Liver (tissue), 3 donors: ENCODE measurements around the gene SLC15A5.

Experiments used
- EGR1 ChIP-seq, 2 donors: IDR thresholded peaks; 2 replicates each; pipeline ENCODE4 v1.6.1; 2016 to 2018; ENCODE audit warnings: antibody characterized with exemption in 2 of 2, low read depth in 2 of 2
- GABPA ChIP-seq, 2 donors: IDR thresholded peaks in 1 of 2; conservative IDR thresholded peaks in 1 of 2; 2 replicates each; pipeline ENCODE4 v1.6.1; 2016; ENCODE audit warnings: antibody characterized with exemption in 2 of 2, mild to moderate bottlenecking in 1 of 2, moderate library complexity in 1 of 2
- HNF4A ChIP-seq, 2 donors: conservative IDR thresholded peaks; 2 replicates each; pipeline ENCODE4 v1.6.1; 2016; ENCODE audit warnings: antibody characterized with exemption in 2 of 2, mild to moderate bottlenecking in 2 of 2
- JUND ChIP-seq, 2 donors: IDR thresholded peaks; 2 replicates each; pipeline ENCODE4 v1.6.1; 2016; ENCODE audit warnings: antibody characterized with exemption in 2 of 2
- RAD21 ChIP-seq, 2 donors: IDR thresholded peaks; 2 replicates each; pipeline ENCODE4 v1.6.1; 2016; ENCODE audit warnings: antibody characterized with exemption in 2 of 2, mild to moderate bottlenecking in 2 of 2
- REST ChIP-seq: IDR thresholded peaks from 2 replicates; pipeline ENCODE4 v1.6.1; 2016; ENCODE audit warnings: antibody characterized with exemption, mild to moderate bottlenecking
- SP1 ChIP-seq: IDR thresholded peaks from 2 replicates; pipeline ENCODE4 v1.6.1; 2018; ENCODE audit warnings: antibody characterized with exemption, mild to moderate bottlenecking
- TAF1 ChIP-seq: conservative IDR thresholded peaks from 2 replicates; pipeline ENCODE4 v1.6.1; 2016; ENCODE audit warnings: antibody characterized with exemption, mild to moderate bottlenecking
- YY1 ChIP-seq: IDR thresholded peaks from 2 replicates; pipeline ENCODE4 v1.6.1; 2016; ENCODE audit warnings: antibody characterized with exemption, mild to moderate bottlenecking
- TF ChIP-seq, protein P1 (sequence below): fragments of 150-350 bp; IDR thresholded peaks from 2 replicates; pipeline ENCODE4 v1.5.1; 2017; ENCODE audit warnings: improper control_type of control experiment, low read depth, low read length; ENCODE audit not compliant: missing input control
- TF ChIP-seq, protein P2 (sequence below): IDR thresholded peaks from 2 replicates; pipeline ENCODE4 v1.6.1; 2016; ENCODE audit warnings: antibody characterized with exemption
- donor health status: healthy.
- donor health status: healthy.

GRCh38 chr12:16229676-16230075 is 47.8 kb downstream of the SLC15A5 start:
- TF ChIP-seq, protein P1, sequence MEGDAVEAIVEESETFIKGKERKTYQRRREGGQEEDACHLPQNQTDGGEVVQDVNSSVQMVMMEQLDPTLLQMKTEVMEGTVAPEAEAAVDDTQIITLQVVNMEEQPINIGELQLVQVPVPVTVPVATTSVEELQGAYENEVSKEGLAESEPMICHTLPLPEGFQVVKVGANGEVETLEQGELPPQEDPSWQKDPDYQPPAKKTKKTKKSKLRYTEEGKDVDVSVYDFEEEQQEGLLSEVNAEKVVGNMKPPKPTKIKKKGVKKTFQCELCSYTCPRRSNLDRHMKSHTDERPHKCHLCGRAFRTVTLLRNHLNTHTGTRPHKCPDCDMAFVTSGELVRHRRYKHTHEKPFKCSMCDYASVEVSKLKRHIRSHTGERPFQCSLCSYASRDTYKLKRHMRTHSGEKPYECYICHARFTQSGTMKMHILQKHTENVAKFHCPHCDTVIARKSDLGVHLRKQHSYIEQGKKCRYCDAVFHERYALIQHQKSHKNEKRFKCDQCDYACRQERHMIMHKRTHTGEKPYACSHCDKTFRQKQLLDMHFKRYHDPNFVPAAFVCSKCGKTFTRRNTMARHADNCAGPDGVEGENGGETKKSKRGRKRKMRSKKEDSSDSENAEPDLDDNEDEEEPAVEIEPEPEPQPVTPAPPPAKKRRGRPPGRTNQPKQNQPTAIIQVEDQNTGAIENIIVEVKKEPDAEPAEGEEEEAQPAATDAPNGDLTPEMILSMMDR: no peak
- TF ChIP-seq TAF1: no peak
- TF ChIP-seq REST: no peak
- TF ChIP-seq YY1: no peak
- no peak for TF ChIP-seq JUND (IDR thresholded peaks at IDR 0.05)
- TF ChIP-seq HNF4A (conservative IDR thresholded peaks at IDR 0.05): no peak
- no peak for TF ChIP-seq EGR1 (IDR thresholded peaks at IDR 0.05; ENCODE audit: low read depth in 2 of 2)
- no peak for TF ChIP-seq RAD21 (IDR thresholded peaks at IDR 0.05)
- no peak for TF ChIP-seq SP1
- no peak for TF ChIP-seq GABPA (IDR thresholded peaks at IDR 0.05 in 1 of 2, conservative IDR thresholded peaks at IDR 0.05 in 1 of 2)
- TF ChIP-seq, protein P2, sequence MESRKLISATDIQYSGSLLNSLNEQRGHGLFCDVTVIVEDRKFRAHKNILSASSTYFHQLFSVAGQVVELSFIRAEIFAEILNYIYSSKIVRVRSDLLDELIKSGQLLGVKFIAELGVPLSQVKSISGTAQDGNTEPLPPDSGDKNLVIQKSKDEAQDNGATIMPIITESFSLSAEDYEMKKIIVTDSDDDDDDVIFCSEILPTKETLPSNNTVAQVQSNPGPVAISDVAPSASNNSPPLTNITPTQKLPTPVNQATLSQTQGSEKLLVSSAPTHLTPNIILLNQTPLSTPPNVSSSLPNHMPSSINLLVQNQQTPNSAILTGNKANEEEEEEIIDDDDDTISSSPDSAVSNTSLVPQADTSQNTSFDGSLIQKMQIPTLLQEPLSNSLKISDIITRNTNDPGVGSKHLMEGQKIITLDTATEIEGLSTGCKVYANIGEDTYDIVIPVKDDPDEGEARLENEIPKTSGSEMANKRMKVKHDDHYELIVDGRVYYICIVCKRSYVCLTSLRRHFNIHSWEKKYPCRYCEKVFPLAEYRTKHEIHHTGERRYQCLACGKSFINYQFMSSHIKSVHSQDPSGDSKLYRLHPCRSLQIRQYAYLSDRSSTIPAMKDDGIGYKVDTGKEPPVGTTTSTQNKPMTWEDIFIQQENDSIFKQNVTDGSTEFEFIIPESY: no peak
